ENCODE results near the gene COL6A2.
"Not testable (repeated sequence)": the region's sequence is repeated elsewhere in the genome, so short reads cannot be mapped to it uniquely, and the experiment has no call there.

The COL6A2 gene

DNA sequence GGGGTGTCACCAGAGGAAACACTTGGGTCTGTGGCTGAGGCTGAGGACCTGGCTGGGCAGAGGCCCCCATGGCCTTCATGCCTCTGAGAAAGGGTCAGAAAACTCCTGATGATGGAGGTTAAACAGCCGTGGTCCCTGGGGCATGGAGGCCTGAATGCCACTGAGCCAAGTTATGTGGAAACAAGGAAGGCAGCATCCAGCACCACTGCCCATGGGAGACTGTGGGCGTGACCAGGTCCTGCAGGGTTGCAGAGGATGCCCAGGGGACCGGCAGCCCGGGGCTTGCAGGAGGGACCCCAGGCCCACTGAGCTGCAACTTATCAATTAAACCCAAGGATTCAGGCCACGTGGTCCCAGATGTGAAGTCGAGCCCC lies 18.9 kb upstream of the COL6A2 start:
- DNase-seq (ENCODE audit: low read depth in 2 of 2), result no peak

- DNase-seq (ENCODE audit: low read depth in 2 of 2), result no peak
These were observed 18.4 kb upstream of the COL6A2 start for GRCh38 chr21:46079352-46080170.

DNA sequence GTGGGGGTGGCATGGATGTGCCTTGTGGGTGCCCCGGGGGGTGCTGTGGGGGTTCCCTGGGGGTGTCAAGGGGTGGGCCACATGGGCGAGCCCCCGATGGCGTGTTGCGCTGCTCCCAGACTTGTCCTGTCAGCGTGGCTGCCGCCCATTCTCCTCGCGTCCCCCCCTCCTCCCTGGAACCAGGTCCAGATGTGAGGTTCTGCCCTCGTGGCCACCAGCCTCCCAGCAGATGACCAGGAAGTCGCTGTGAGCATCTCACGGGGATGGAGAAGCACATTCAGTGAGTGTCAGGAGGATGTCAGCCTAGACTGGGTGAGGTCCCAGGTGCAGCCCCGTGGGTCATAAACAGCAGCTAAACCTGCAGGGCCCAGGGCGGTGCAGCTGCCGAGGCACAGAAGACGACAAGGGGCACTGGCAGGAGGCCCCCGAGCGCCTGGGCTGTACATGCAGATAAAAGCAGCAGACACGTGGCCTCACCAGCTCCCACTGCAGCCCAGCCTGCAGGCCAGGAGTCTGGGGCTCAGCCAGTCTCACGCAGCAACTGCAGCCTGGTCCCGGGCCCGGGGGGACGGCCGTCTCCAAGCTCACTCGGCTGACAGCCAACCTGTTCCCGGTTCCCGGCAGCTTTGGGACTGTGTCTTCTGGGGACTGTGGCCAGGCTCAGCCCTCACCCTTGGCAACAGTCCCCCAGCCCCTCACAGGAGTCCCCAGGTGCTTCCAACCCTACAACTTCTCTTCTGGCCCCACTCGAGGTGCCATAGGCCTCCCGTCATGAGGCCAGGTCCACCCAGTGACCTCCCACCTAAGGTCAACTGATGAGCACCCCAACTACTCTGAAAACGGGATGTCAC lies 17.5 kb upstream of the COL6A2 start:
- no peak for DNase-seq (ENCODE audit: low read depth in 2 of 2)

DNA sequence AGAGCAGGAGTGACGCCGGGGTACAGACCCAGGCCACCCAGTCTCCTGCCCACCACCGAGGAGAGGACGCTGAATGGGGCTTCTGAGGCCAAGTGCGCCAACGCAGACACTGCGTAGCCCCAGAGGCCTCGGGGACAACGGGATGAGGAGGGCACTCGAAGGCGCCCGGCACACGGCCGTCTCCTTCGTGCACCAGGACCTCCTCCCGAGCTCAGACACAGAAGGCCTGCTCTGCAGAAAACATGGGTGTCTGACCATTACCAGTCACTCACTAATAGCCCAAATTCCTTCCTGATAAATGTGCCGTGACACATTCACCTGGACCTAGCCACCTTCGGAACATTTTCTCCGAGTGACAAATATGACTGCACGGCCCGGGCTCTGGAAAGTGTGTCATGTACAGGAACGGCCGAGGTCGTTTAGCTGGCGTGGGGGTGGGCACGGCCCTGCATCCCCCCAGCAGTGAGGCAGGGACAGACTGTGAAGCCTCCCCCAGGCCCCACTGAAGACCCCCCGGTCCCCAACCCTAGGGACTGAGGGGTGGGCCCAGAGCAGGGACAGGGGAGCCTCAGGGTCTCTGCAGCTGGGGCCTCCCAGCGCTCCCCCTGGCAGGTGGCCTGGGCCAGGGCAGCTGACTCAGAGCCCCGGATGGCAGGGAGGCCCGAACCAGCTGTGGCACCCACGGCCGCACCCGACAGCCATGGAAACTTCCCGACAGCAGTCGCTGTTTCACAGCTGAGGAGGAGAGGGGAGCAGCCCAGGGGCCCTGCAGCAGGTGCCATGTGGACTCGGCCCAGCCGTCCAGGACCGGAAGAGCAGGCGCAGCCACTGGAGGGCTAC lies 16.7 kb upstream of the COL6A2 start:
- no peak for DNase-seq (ENCODE audit: low read depth in 2 of 2)

- no peak for DNase-seq (ENCODE audit: low read depth in 2 of 2)
These were observed 15.8 kb upstream of the COL6A2 start for GRCh38 chr21:46081862-46082712.

DNA sequence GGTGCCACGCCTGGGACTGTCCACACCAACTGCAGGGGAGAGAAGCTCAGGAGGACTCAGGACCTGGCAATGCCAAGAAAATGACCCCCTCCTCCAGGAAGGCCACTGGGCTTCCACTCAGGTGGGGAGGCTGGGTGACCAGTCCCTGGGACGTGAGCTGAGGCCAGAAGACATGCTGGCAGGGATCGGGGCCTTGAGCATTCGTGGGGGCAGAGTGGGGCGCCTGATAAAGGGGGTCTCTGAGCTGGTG lies 15.3 kb upstream of the COL6A2 start:
- no peak for DNase-seq (ENCODE audit: low read depth in 2 of 2)

- DNase-seq (ENCODE audit: low read depth in 2 of 2), result no peak
These were observed 14.7 kb upstream of the COL6A2 start for GRCh38 chr21:46082963-46083790.

DNA sequence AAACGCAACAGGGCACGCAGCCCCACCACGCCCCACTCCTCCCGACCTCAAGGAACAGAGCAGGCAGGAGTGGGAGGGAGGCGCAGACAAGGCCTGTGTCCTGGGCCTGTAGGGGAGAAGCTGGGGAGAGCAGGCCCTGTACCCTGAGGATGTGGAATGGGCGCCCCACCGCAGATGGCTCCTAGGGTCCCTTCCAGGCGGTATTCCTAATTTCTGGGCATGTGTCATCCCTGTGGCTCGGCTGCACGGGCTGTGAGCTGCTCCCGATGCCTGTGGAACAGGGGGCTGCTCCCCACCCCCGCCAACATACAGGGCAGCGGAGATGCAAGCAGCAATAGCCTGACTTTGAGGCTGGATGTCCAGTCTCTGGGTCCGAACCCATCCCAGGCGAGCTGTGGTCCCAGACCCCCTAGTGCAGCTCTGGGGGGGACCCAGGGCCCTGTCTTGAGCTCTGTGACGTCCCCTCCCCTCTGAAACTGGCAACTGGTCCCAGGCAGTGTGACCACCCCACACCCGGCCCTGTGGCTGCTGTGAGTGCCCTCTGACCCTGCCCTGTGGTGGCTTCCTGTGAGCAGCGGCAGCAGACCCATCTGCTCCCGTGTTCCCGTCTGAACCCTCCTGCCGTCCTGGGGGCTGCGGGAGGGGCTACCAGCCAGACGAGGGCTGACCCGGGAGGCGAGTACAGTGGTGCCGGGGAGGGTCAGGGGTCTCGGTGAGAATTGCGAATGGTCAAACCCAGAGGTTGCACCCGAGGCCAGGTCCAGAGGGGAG lies 13.9 kb upstream of the COL6A2 start:
- no peak for DNase-seq (ENCODE audit: low read depth in 2 of 2)

DNA sequence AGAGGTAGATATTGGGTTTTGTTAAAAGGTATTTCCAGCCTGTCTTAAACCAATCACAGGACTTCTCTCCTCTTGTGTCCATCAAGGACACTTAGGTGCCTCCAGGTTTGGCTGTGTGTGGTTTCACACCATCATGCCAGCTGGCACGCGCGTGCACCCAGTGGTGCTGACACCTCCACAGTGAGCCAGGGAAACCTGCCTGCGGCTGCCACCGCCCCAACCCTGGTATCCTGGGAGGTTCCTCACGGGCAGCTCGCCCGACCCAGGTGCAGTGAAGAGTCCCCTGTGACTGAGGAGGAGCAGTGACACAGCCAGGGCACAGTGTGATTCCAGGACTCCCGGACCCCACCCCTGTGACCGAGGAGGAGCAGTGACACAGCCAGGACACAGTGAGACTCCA lies 13.2 kb upstream of the COL6A2 start:
- no peak for DNase-seq (ENCODE audit: low read depth in 2 of 2)

DNA sequence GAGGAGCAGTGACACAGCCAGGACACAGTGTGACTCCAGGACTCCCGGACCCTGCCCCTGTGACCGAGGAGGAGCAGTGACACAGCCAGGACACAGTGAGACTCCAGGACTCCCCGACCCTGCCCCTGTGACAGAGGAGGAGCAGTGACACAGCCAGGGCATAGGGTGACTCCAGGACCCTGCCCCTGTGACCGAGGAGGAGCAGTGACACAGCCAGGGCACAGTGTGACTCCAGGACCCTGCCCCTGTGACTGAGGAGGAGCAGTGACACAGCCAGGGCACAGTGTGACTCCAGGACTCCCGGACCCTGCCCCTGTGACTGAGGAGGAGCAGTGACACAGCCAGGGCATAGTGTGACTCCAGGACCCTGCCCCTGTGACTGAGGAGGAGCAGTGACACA lies 12.7 kb upstream of the COL6A2 start:
- not testable (repeated sequence) for DNase-seq (ENCODE audit: low read depth in 2 of 2)

DNA sequence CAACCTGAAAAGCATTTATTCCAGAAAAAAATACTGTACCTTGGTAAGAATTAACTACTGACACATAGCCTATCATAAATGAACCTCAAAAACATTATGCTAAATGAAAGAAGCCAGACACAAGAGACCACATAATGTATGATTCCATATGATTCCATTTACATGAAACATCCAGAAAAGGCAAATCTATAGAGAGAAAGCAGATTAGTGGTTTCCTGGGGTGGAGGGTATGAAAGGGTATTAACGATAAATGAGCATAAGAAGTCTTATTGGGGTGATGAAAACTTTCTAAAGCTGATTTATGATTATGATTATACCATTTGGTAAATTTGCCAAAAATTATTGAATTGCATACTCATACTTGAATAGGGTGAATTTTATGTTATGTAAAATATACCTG lies 10.3 kb upstream of the COL6A2 start:
- DNase-seq (ENCODE audit: low read depth in 2 of 2), result no peak

DNA sequence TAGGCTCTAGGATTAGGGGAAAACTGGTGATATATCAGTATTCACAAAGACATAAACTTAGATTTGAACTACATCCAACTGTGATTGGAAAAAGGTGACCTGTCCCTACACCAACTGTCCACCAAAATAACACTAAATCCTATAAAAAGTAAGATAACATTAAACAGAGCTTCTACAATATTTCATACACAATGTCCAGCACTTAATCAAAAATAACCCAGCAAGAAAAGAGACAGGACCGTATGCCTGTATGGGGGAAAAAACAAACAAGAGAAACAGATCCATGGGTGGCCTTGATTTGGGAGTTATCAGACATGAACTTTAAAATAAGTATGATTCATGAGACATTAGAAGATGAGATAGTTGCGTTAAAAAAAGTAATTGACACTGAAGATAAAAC lies 9.7 kb upstream of the COL6A2 start:
- DNase-seq (ENCODE audit: low read depth in 2 of 2), result no peak

DNA sequence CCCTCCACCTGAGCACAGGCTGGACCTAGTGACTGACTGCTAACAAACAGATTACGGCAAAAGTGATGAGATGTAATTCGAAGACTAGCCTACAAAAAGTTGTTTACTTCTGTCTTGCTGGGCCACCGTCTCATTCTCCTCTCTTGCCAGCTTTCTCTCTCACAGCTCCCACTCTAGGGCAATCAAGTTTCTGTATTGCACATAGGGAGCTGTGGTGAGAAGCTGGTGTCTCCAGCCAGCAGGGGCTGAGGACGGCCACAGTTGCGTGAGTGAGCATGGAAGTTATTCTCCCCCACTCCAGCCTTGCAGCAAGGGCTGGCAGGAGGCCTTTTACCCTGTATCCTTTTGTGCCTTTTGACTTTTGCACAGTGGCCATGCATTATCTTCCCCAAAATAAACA lies 8.6 kb upstream of the COL6A2 start:
- DNase-seq (ENCODE audit: low read depth in 2 of 2), result no peak

DNA sequence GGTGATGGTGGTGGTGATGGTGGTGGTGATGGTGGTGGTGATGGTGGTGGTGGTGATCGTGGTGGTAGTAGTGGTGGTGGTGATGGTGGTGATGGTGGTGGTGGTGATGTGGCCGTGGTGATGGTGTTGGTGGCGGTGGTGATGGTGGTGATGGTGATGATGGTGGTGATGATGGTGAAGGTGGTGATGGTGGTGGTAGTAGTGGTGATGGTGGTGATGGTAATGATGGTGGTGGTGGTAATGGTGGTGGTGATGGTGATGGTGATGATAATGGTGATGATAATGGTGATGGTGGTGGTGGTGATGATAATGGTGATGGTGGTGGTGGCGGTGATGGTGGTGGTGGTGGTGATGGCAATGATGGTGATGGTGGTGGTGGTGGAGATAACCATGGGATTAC lies 6.8 kb upstream of the COL6A2 start:
- no peak for DNase-seq (ENCODE audit: low read depth in 2 of 2)

GRCh38 chr21:46091631-46092025 lies 6.3 kb upstream of the COL6A2 start:
- no peak for DNase-seq (ENCODE audit: low read depth in 2 of 2)

DNA sequence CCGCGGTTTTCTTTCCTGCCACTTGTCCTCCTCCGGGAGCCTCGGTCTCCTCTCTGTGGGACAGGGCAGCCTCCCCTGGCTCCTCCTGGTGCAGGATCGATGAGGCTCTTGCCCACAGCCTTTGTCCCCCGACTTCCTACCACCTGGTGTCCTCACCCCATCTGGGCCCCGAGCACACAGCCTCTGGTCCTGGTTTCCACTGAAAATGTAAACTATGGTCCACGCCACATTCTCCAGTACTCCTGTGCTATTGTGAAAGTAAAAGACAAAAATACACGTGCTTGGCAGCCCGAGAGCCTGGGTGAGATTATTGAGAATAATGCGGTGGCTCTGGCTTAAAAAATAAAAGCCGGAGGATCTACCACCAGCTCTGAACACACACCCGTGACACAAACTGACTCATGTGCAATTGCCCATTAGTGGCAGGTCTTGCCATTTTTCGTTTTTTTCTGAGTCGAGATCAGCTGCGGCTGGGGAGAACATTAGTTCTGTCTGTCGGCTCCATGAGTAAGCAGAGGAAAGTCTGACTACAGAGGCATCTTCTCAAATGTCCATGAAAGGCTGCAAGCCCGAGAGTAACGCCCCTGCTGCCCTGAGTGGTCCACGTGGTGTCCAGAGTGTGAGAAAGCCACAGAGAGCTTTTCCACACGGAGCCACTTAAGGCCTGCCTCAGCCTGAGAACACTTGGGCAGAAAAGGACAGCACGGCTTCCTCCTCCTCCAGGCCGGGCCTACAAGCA lies 5.7 kb upstream of the COL6A2 start:
- DNase-seq (ENCODE audit: low read depth in 2 of 2), result no peak

GRCh38 chr21:46092811-46093667 lies 4.9 kb upstream of the COL6A2 start:
- DNase-seq (ENCODE audit: low read depth in 2 of 2), result no peak

- no peak for DNase-seq (ENCODE audit: low read depth in 2 of 2)
These were observed 4.1 kb upstream of the COL6A2 start for GRCh38 chr21:46093668-46094400.

Data from stimulated activated CD8-positive, alpha-beta memory T cell treated with anti-CD3 and anti-CD28 coated beads, Interleukin-2, amount 100 ng/mL, for 48 hours (primary cell).